ENCODE measurements around the gene ANKS3. TPM values are rescaled to one million over a fixed set of nuclear protein-coding genes. Genes with fewer than 3 reads are reported as not detected.
"Not testable (repeated sequence)": the region's sequence is repeated elsewhere in the genome, so short reads cannot be mapped to it uniquely, and the experiment has no call there.

ANKS3 gene
- total RNA-seq, 1 experiment from 2014 or later, result 26.6 TPM

DNA sequence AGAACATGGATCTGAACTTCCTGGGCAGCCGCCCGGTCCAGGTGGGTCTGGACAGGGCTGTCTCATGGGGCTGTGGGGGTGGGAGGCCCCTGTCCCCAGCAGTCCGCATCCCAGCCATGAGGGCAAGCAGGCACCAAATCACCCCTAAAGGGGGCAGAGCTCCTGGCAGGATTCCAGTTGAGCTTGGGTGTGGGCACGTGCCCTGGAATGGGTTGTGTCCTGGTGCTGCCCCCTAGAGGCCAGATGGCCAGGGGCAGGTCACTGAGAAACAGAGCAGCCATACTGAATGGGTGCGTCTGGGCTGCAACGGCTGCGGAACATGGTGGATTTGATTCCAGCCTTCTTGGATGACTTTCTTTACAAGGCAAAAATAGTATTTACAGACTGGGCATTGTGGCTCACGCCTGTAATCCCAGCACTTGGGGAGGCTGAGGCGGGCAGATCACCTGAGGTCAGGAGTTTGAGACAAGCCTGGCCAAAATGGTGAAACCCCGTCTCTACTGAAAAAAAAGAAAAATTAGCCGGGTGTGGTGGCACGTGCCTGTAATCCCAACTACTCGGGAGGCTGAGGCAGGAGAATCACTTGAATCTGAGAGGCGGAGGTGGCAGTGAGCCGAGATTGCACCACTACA, 83.5 kb downstream of the ANKS3 start:
- CTCF ChIA-PET, result interaction anchor here (0.6 to 0.8 kb wide), 2 partner anchors 34 to 193 kb away, joined by 3 to 7 read pairs; no protein-coding TSS in a partner anchor
- POLR2A ChIA-PET; intact Hi-C loops (cut with micrococcal nuclease; ENCODE audit: unreplicated experiment); H3K27me3 ChIP-seq (ENCODE audit: control insufficient read depth, insufficient read depth, low read length); H3K4me1 ChIP-seq (ENCODE audit: control insufficient read depth, insufficient read depth, low read length); in situ Hi-C loops (cut with HindIII; ENCODE audit: low pct_unique_long_range_greater_than_20kb, low sequenced_read_pairs); H3K9me3 ChIP-seq (ENCODE audit: control insufficient read depth, insufficient read depth, low read depth, low read length); H3K36me3 ChIP-seq (ENCODE audit: control insufficient read depth, insufficient read depth, low read length); H3K27ac ChIP-seq (ENCODE audit: low read length); H3K4me3 ChIP-seq (ENCODE audit: low read depth in 2 of 2, low read length in 2 of 2): not testable (repeated sequence)
- ATAC-seq (peak; percentile 81), DNase-seq (ENCODE audit: low read depth, low spot score) (peak; percentile 24)
- peak; percentile 95 for TF ChIP-seq CTCF (IDR thresholded peaks at IDR 0.05)
- BruUV-seq (replicated peaks), result TSS peak; percentile 44

- in situ Hi-C loops (cut with HindIII; ENCODE audit: low pct_unique_long_range_greater_than_20kb, low sequenced_read_pairs), result no loop called here
- H3K9me3 ChIP-seq (ENCODE audit: control insufficient read depth, insufficient read depth, low read depth, low read length), result no peaks in the 10 kb centered on the region
- ChIA-PET CTCF (interaction anchor here (0.6 to 0.8 kb wide), 2 partner anchors 34 to 192 kb away, joined by 3 to 7 read pairs; no protein-coding TSS in a partner anchor), POLR2A (interaction anchor here (0.7 kb wide), 1 partner anchor 175 kb away, joined by 5 read pairs; the partner anchor contains the start of gene NMRAL1)
- DNase-seq (ENCODE audit: low read depth, low spot score) (no peak), ATAC-seq (no peak)
- no peaks in the 10 kb centered on the region for H3K4me1 ChIP-seq (ENCODE audit: control insufficient read depth, insufficient read depth, low read length)
- no peaks in the 10 kb centered on the region for H3K36me3 ChIP-seq (ENCODE audit: control insufficient read depth, insufficient read depth, low read length)
- H3K27me3 ChIP-seq (ENCODE audit: control insufficient read depth, insufficient read depth, low read length), result no peaks in the 10 kb centered on the region
- intact Hi-C loops (cut with micrococcal nuclease; ENCODE audit: unreplicated experiment), result no loop called here
- TF ChIP-seq POLR2AphosphoS5 (IDR thresholded peaks at IDR 0.05; ENCODE audit: low read depth, low read length) (no peak), CTCF (IDR thresholded peaks at IDR 0.05) (no peak), SIN3A (IDR thresholded peaks at IDR 0.05; ENCODE audit: borderline replicate concordance, insufficient read depth, low read depth, low read length) (no peak), TCF7L2 (IDR thresholded peaks at IDR 0.05; ENCODE audit: low read depth, low read length) (no peak), REST (IDR thresholded peaks at IDR 0.05; ENCODE audit: insufficient read depth in 1 of 2, low read depth in 2 of 2, low read length in 1 of 2) (no peak)
- H3K4me3 ChIP-seq (ENCODE audit: low read depth in 2 of 2, low read length in 2 of 2), result no peak overlapping the region
- no TSS peak for BruUV-seq (replicated peaks)
- H3K27ac ChIP-seq (ENCODE audit: low read length), result no peak overlapping the region
Measured at GRCh38 chr16:4649744-4650442, 84.2 kb downstream of the ANKS3 start.

All from Panc1 (cell line).